GM18507 (cell line): Measurements from ENCODE around the gene CLEC16A.
"Not testable (repeated sequence)": the region's sequence is repeated elsewhere in the genome, so short reads cannot be mapped to it uniquely, and the experiment has no call there.

Source experiments
- DNase-seq: peaks from one replicate; pipeline ENCODE4 v3.0.0; 2011; ENCODE audit warnings: low read depth; ENCODE audit not compliant: insufficient read length; ENCODE audit errors: extremely low spot score
- FAIRE-seq: peaks from 2 replicates; lab custom pipeline; 2011; peaks lifted over from hg19 to GRCh38; lab: Jason Lieb, UNC

The CLEC16A gene

GRCh38 chr16:10922328-10923145, 21.8 kb upstream of the CLEC16A start:
- FAIRE-seq (no peak), DNase-seq (no peak)

DNA sequence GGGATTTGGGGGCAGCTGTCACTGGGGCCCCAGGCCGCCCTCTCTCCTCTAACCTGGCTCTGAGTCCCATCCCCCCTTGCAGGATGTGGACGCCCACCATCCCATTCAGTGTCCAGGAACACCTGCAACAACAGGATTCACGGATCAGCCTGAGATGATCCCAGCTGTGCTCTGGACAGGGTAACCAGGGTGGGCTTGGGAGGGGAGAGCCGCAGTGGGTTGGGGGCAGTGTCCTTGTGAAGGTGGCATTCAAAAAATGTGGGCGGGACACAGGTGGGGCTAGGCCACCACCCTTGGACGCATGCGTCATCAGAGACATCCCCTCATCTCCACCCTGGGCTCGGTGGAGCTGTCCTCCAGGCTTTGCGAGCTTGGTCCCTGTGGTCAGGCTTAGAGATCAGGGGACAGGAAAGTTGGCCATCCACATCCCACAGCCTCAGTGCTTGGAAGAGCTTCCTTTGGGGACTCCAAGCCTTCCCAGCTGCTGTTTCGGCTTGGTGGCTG, 21.2 kb upstream of the CLEC16A start:
- FAIRE-seq (no peak), DNase-seq (no peak)

GRCh38 chr16:10923650-10924214, 20.6 kb upstream of the CLEC16A start:
- FAIRE-seq (no peak), DNase-seq (no peak)

DNA sequence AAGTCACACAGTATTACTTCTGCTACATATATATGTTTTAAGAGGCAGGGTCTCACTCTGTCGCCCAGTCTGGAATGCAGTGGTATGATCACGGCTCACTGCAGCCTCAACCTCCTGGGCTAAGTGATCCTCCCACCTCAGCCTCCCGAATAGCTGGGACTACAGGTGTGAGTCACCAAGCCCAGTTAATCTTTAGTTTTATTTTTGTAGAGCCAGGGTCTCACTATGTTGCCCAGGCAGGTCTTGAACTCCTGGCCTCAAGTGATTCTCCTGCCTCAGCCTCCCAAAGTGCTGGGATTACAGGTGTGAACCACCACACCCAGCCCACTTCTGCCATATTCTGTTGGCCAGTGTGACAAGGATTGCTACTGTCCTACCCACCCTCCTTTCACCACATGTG, 19.1 kb upstream of the CLEC16A start:
- FAIRE-seq, DNase-seq: not testable (repeated sequence)

DNA sequence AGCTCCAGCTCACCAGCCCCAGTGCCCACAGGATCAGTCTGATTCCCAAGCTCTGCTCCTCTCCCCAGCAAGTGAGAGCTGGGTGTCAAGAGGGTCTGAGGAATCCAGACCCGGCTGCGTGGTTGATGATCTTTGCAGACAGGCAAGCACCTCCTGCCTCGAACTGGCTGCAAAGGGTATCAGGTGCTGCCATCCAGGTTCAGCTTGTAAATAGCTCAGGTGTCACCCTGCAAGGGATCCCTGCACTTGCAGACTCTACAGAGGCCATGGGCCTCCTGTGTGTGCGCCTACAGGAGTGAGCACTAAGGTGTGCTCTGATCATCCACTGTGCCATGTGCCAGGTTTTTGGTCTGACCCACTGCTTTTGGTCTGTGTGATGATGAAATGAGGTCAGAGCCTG, 18.3 kb upstream of the CLEC16A start:
- DNase-seq (no peak), FAIRE-seq (no peak)

GRCh38 chr16:10926867-10927266, 17.5 kb upstream of the CLEC16A start:
- DNase-seq (no peak), FAIRE-seq (no peak)

DNA sequence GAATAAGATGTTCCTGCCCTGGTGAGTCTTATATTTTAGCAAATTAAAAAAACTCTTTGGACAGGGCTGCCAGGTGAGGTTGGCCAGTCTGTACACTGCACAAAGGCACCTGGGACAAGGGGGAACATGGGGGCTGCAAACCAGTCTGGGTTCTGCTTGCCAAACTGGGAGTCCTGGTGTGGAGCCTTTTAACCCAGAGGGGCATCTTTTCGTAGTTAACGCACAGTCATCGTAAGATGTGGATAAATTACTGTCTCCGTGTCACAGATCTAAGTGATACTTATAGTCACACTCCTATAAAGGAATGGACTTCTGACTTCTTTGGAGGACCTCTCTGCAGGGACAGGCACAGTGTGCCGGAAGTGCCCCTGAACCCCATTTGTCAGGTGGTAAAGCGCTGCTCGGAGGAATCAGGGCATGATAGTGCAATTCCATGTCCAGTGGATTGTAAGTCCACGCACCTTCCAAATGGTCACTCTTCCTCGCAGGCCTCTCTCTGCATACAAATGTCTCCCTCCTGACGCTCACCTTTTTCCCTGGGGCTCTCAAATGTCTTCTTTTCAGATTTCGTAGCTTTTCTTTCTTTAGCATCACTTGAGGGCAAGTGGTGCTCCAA, 16.8 kb upstream of the CLEC16A start:
- DNase-seq (no peak), FAIRE-seq (no peak)

DNA sequence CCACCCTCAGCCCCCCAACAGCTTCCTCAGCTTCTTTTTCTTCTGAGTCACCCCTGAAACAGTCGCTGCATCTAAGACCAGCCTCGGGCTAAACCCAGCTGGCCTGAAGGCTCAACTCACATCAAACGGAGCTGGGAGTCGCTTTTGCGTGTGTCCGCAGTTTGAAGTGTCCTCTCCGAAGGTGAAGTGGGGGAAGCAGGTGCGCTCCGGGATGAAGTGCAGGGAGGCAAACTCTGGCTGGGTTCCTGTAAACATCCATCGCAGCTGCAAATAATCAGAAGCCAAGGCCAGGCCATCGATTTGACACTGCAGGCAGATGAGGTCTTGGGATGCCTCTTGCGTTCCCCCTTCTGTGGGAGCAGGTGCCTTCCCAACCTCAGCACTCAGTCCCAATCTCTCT, 15.3 kb upstream of the CLEC16A start:
- FAIRE-seq, DNase-seq: not testable (repeated sequence)

DNA sequence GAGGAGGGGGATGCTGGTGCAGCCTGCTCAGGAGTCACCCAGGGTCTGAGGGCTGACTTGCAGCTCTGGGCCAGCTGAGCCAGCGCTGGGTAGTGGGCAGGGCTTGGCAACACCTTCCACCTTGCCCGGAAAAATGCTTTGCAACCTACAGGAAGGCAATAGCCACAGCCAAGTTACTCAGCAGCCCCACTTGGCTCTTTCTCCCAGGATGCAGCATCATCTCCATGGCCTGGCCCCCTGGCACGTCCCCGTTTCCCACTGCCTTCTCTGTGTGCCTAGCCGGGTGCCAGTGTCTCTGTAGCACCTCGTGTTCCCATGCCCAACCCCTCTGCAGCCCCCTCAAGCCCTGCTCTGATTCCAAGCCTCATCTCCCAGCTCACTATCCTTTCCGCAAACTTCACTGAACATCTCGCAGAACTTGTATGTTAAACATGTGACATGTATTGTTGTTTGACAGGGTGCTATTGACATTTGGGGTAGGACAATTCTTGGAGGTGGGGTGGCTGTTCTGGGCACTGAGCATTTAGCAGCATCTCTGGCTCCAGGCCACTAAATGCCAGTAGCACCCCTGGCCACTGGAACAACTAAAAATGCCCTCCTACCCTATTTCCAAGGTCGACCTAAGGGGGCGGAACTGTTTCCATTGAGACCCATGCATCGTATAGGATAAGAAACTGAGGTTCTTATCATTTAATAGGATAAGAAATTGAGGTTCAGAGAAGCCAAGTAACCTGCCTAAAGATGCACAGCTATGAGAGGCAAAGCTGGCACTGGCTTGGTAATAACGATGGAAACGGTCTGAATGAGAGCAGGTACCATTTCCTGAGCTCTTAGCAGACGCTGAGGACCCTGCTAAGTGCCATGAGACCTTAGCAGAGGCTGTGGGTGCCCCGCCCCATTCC, 14.3 kb upstream of the CLEC16A start:
- FAIRE-seq, result no peak
- no peak for DNase-seq

GRCh38 chr16:10930755-10931093, 13.6 kb upstream of the CLEC16A start:
- DNase-seq (no peak), FAIRE-seq (no peak)

GRCh38 chr16:10931134-10931533, 13.2 kb upstream of the CLEC16A start:
- no peak for FAIRE-seq
- no peak for DNase-seq

GRCh38 chr16:10931977-10932632, 12.3 kb upstream of the CLEC16A start:
- FAIRE-seq, result no peak
- no peak for DNase-seq

DNA sequence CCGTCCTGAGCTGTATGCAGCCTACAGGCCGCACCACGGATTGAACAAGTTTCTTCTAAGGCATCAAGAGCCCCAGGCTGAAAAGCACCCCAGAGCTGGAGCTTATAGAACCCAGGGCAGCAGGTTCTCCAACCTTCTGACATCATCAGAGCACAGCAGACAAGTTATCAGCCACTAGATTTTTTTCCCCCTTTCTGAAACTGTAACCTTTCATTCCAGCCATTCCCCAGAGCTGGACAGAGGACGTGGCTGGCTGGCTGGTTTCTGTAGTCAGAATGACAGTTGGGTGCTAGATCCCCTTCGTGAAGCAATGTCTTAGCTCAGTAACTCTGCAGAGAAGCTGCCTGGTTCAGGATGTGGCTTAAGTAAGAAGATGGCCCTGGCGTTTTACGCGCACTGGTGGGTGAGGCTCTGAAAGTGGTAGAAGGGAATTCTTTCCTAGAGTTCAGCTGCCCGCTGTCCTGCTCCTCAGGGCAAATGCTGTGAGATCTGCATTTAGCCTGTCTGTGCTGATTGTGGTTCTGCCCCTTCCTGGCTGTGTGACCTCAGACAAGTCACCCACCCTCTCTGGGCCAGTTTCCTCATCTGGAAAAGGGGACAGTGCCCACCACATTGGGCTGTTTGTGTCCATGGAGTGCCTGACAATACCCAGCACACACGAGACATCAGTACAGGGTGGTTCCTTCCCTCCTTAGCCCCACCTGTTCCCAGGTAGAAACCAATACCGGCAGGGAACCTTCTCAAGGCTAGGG, 11.2 kb upstream of the CLEC16A start:
- no peak for FAIRE-seq

GRCh38 chr16:10933865-10934264, 10.5 kb upstream of the CLEC16A start:
- no peak for DNase-seq
- no peak for FAIRE-seq

More for the DNA sequence above, 11.2 kb upstream of the CLEC16A start:
- DNase-seq, result no peak

DNA sequence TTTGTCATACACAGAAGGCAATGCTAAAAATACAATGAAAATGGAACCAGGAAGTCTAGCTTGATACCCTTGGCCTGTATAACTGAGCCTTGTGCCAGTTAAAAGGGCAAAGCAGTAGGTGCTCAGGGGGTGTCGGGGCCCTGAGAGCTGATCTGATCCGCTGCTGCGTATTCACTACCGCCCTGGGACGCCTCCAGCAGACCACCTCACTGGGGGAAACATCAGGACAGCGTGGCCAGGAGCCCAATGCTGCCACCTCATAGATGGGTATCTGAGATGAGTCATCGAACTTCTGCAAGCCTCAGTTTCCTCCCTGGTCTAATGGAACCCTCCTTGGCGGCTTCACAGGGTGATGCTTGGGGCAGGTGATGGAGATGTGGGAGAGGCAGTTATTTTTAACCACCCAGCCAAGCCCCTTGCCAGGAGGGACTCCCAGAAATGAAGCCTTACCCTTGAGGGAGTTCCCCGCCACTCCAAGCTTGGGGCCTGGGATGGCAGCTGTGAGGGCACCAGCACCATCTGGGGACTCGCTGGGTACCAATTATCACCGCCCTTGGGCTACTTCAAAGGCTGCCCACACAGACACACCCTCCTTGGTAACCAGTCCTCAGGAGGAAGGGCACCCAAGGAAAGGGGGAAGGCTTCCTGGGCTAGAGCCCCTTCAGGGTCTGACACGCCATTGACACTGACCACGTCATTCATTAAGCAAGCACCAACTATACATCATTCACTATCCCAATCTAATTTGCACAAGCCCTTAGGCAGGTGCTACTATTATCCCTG, 9.8 kb upstream of the CLEC16A start:
- no peak for DNase-seq
- no peak for FAIRE-seq

GRCh38 chr16:10935226-10935915, 9.0 kb upstream of the CLEC16A start:
- DNase-seq (no peak), FAIRE-seq (no peak)

DNA sequence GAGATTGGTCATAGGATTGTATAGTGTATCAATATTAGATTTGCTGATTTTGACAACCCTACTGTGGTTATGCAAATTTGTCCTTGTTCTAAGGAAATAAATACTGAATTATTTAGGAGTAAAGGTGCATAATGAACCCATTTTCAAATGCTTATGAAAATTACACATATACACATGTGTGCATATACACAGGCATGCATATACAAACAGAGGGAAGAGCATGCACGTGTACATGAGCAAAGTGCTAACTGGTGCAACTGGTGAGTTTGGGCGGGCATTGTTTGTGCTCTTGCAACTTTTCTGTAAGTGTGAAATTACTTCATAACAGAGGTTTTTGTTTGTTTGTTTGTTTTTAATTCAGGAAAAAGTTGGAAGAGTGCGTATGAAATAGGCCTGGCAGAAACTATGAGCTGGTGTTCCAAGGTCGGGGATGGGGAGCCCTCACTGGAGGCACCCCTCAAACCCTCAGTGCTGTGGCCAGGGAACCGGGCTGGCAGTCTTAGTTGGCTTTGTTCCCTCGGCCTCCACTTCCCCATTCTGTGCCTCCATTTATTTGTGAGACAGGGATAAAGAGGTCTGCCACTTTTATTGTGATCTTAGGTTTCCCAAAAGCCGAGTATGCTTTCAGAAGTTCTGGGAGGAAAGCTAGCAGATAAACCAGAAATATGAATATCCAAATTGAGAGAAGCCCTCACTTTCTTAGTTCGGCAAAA, 7.9 kb upstream of the CLEC16A start:
- FAIRE-seq, result no peak
- DNase-seq, result no peak
